ENCODE measurements around the gene DIS3L2. TPM values are rescaled to one million over a fixed set of nuclear protein-coding genes. Genes with fewer than 3 reads are reported as not detected.
A peak's percentile ranks its signal among the peaks of the same experiment; 100 is the strongest.

Gene DIS3L2
- total RNA-seq, 2 donors from 2014 or later = 55.5 to 67.2 TPM

DNA sequence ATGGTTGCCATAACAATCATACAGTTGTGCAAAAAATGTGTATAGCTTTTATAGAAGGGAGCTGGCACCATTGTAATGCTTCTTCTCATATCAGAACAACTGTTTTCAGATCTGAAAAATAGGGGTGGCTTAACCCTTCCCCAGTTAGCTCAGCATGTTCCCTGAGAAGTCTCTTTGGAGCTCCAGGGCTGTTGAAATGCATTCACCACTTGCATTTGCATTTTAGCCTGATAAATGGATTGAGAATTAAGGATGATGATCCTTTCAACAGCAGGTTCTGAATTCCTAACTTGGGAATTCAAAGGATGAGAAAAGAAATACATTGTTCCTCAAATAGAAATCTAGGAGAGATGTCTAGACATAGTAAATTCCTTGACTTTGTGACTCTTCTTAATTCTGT is 235.3 kb downstream of the DIS3L2 start:
- H3K9me3 ChIP-seq (ENCODE audit: control insufficient read depth, low read length, poor library complexity, severe bottlenecking) = peaks cover 3% of the 10 kb centered on the region
- Mint-ChIP-seq H3K4me3 (no peak overlapping the region), H3K27me3 (no peaks in the 10 kb centered on the region), H3K36me3 (ENCODE audit: low read depth) (peaks cover 11% of the 10 kb centered on the region), H3K27ac (no peak overlapping the region), H3K4me1 (peaks cover 3% of the 10 kb centered on the region)
- DNase-seq (no peak), ATAC-seq (no peak)

DNA sequence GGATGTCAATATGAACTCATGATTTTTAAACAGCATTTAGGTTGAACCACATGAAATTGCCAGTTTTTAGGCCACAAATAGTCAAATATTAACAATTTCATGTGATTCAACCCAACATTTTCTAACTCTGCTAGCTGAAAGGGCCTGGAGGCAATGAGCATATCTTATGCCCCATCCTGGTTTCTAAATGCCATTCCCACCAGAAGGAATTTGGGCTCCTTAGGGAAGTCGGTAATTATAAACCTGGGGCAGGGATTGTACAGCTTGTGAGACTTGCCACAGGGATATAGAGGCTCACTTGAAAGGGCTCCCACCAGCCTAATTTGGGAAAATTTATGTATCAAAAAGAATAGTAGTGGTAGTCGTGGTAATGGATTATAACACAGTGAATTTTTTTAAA is 238.7 kb downstream of the DIS3L2 start:
- ATAC-seq (no peak), DNase-seq (no peak)
- peaks cover 7% of the 10 kb centered on the region for H3K4me1 Mint-ChIP-seq
- H3K36me3 Mint-ChIP-seq (ENCODE audit: low read depth) = peaks cover 17% of the 10 kb centered on the region
- H3K4me3 Mint-ChIP-seq = no peak overlapping the region
- H3K9me3 ChIP-seq (ENCODE audit: control insufficient read depth, low read length, poor library complexity, severe bottlenecking) = no peaks in the 10 kb centered on the region
- H3K27me3 Mint-ChIP-seq = no peaks in the 10 kb centered on the region
- no peak overlapping the region for H3K27ac Mint-ChIP-seq

GRCh38 chr2:232203166-232203891 is 241.8 kb downstream of the DIS3L2 start:
- H3K27me3 Mint-ChIP-seq = no peaks in the 10 kb centered on the region

GRCh38 chr2:232203936-232204335 is 242.4 kb downstream of the DIS3L2 start:
- Mint-ChIP-seq H3K27ac (no peak overlapping the region), H3K4me1 (peaks cover 10% of the 10 kb centered on the region), H3K4me3 (no peak overlapping the region), H3K36me3 (ENCODE audit: low read depth) (peaks cover 13% of the 10 kb centered on the region), H3K27me3 (no peaks in the 10 kb centered on the region)
- no peak for DNase-seq
- no peak for ATAC-seq
- H3K9me3 ChIP-seq (ENCODE audit: control insufficient read depth, low read length, poor library complexity, severe bottlenecking) = no peaks in the 10 kb centered on the region

More at GRCh38 chr2:232203166-232203891, 241.8 kb downstream of the DIS3L2 start:
- Mint-ChIP-seq H3K27ac (no peak overlapping the region), H3K36me3 (ENCODE audit: low read depth) (peaks cover 17% of the 10 kb centered on the region), H3K4me3 (no peak overlapping the region), H3K4me1 (peaks cover 10% of the 10 kb centered on the region)
- ATAC-seq (no peak), DNase-seq (no peak)
- no peaks in the 10 kb centered on the region for H3K9me3 ChIP-seq (ENCODE audit: control insufficient read depth, low read length, poor library complexity, severe bottlenecking)

DNA sequence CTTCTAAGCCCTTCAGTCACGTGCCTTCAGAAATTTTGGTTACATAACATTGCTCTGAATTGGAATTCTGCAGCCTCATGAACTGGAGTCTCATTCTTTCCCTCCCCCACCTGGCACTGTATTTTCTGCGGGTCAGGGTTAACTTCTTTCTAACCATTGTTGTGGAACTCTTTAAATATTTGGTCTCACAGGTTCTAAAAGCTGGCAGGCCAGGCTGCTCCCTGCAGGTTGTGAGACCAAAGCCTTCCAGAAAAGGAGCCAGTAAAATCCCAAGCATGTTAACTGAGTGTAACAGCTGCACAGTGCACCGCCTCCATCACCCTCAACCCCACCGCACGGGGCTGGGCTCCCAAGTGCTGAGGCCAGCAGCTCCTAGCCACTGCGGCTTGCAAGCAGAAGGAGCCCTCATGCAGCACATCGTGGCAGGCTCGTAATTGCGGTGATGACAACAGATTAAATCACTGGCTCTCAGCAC is 243.0 kb downstream of the DIS3L2 start:
- ATAC-seq (no peak), DNase-seq (no peak)
- no peak overlapping the region for H3K27ac Mint-ChIP-seq
- H3K9me3 ChIP-seq (ENCODE audit: control insufficient read depth, low read length, poor library complexity, severe bottlenecking) = no peaks in the 10 kb centered on the region
- H3K4me1 Mint-ChIP-seq = peaks cover 10% of the 10 kb centered on the region
- no peak overlapping the region for H3K4me3 Mint-ChIP-seq
- H3K27me3 Mint-ChIP-seq = no peaks in the 10 kb centered on the region
- peaks cover 15% of the 10 kb centered on the region for H3K36me3 Mint-ChIP-seq (ENCODE audit: low read depth)

DNA sequence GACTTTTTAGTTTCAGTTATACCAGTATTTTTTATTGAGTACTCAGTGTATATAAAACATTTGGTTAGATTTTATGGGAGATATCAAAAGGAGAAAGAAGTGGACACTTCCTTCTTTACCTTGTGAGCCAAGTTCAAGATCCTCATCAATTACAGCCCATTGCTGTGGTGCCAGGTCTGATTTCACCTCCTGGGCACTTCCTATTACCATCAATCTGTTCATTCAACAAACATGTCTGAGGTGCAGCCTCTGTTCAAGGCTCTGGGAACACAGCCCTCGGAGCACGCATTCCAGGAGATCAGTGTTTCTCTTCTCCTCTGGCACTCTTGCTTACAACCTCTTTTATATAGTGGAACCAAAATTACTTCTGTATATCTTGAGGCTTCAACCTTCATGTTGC is 245.7 kb downstream of the DIS3L2 start:
- DNase-seq (no peak), ATAC-seq (no peak)
- Mint-ChIP-seq H3K4me1 (peaks cover 16% of the 10 kb centered on the region), H3K27me3 (no peaks in the 10 kb centered on the region), H3K27ac (no peak overlapping the region), H3K36me3 (ENCODE audit: low read depth) (peaks cover 15% of the 10 kb centered on the region), H3K4me3 (no peak overlapping the region)
- no peaks in the 10 kb centered on the region for H3K9me3 ChIP-seq (ENCODE audit: control insufficient read depth, low read length, poor library complexity, severe bottlenecking)

- no peaks in the 10 kb centered on the region for H3K9me3 ChIP-seq (ENCODE audit: control insufficient read depth, low read length, poor library complexity, severe bottlenecking)
- Mint-ChIP-seq H3K27me3 (no peaks in the 10 kb centered on the region), H3K36me3 (ENCODE audit: low read depth) (peaks cover 16% of the 10 kb centered on the region), H3K27ac (no peak overlapping the region), H3K4me3 (no peak overlapping the region), H3K4me1 (peaks cover 21% of the 10 kb centered on the region)
- ATAC-seq = no peak
- no peak for DNase-seq
Observed at GRCh38 chr2:232210306-232210705, 248.8 kb downstream of the DIS3L2 start.

DNA sequence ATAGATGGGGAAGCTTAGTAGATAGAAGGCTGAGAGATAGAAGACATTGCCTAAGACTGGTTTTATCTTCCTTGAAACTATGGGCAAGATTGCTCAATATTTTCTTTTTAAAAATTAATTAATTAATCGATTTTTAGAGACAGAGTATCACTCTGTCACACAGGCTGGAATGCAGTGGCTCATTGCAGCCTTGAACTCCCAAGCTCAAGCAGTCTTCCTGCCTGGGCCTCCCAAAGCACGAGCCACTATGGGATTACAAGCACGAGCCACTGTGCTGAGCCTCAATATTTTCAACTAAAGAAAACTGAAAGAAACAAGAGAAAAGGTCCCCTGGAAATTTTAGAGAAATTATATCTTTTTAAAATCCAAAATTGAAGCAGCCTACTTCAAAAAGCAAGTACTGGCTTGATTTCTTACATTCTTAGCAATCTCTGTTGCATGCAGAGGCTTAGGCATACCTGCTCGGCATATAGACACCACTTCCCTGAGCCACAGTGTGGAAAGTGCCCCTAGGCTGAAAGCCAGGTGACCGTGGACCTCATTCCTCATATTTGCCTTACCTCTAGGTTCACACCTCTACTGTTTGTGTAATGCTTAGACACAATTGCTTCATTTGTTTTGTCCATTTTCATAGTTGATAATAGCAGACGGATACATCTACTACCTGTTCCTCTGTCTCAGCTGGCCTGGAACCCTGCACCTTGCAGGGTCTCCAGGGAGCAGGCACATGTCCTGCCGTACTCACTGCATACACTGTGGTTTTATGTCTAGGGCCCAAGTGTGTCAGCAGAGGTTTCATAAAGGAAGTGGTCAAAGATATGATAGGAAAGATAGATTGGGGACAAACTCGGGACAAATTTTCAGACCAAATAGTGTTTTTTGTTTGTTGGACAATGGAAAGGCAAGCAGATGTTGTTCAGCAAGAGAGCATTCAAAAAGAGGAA is 250.5 kb downstream of the DIS3L2 start:
- no peak overlapping the region for H3K4me3 Mint-ChIP-seq
- H3K27me3 Mint-ChIP-seq = no peaks in the 10 kb centered on the region
- no peaks in the 10 kb centered on the region for H3K9me3 ChIP-seq (ENCODE audit: control insufficient read depth, low read length, poor library complexity, severe bottlenecking)
- peaks cover 24% of the 10 kb centered on the region for H3K36me3 Mint-ChIP-seq (ENCODE audit: low read depth)
- H3K27ac Mint-ChIP-seq = no peak overlapping the region
- no peak for DNase-seq
- H3K4me1 Mint-ChIP-seq = peaks cover 29% of the 10 kb centered on the region
- ATAC-seq = no peak

DNA sequence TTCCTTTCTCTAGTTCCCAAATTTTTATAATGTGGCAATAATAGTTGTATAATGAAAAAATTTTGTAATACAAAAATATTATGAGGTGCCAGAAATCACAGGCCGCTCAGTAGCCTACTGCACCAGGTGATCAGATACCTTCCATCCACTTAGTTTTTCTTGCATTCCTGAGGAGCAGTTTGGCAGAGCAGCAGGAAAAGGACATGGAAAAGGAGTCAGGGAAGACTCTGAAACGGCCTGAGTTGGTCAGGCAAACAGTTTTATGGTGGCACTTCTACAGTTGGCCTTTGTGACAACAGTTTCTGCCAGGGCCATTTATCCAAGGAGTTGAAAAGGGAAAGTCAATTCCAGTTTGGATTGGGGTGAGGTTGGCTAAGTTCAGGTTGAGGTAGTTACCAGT is 251.7 kb downstream of the DIS3L2 start:
- H3K27ac Mint-ChIP-seq = no peak overlapping the region
- peaks cover 27% of the 10 kb centered on the region for H3K36me3 Mint-ChIP-seq (ENCODE audit: low read depth)
- H3K9me3 ChIP-seq (ENCODE audit: control insufficient read depth, low read length, poor library complexity, severe bottlenecking) = no peaks in the 10 kb centered on the region
- DNase-seq (no peak), ATAC-seq (no peak)
- peaks cover 29% of the 10 kb centered on the region for H3K4me1 Mint-ChIP-seq
- H3K4me3 Mint-ChIP-seq = no peak overlapping the region
- H3K27me3 Mint-ChIP-seq = no peaks in the 10 kb centered on the region

DNA sequence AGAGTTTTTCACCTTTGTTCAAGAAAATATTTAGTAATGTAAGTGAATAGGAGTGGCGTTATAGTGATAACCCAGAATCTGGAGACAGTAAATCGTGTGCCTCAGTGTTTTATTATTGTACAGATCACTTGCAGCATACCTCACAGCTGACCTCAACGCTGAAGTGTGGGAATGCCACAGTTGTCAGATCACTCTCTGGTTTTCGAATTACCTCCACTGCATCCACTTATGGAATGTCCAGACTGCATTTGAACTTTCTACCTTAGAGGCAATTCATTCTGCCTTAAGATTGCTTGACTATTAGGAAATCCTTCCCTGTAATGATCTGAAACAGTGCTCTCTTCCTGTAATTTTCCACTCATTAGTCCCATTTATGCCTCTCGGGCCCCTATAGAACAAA is 252.5 kb downstream of the DIS3L2 start:
- H3K9me3 ChIP-seq (ENCODE audit: control insufficient read depth, low read length, poor library complexity, severe bottlenecking) = no peaks in the 10 kb centered on the region
- H3K27me3 Mint-ChIP-seq = no peaks in the 10 kb centered on the region
- no peak for ATAC-seq
- H3K36me3 Mint-ChIP-seq (ENCODE audit: low read depth) = peaks cover 29% of the 10 kb centered on the region
- no peak overlapping the region for H3K4me3 Mint-ChIP-seq
- DNase-seq = no peak
- H3K27ac Mint-ChIP-seq = no peak overlapping the region
- H3K4me1 Mint-ChIP-seq = peaks cover 35% of the 10 kb centered on the region

DNA sequence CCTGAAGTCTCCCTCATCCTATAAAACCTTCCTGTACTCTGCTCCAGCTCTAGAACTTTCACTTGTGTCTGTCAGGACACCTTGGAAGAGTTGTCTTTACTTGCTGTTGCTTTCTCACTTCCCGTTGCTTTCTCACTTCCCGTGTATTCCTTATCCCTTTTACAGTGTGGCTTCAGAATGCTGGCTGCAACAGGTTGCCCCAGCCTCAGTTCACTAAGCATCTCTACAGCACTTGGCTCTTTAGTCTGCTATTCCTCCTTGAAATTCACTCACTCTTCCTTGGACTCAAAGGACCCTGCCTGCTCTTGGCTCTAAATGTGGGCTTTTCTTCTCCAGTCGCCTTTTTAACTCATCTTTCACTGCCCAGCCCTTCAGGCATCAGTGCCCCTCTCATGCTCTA is 254.5 kb downstream of the DIS3L2 start:
- Mint-ChIP-seq H3K4me1 (peaks cover 39% of the 10 kb centered on the region), H3K27ac (no peak overlapping the region), H3K27me3 (no peaks in the 10 kb centered on the region), H3K4me3 (no peak overlapping the region), H3K36me3 (ENCODE audit: low read depth) (peaks cover 24% of the 10 kb centered on the region)
- H3K9me3 ChIP-seq (ENCODE audit: control insufficient read depth, low read length, poor library complexity, severe bottlenecking) = no peaks in the 10 kb centered on the region
- ATAC-seq (no peak), DNase-seq (no peak)

DNA sequence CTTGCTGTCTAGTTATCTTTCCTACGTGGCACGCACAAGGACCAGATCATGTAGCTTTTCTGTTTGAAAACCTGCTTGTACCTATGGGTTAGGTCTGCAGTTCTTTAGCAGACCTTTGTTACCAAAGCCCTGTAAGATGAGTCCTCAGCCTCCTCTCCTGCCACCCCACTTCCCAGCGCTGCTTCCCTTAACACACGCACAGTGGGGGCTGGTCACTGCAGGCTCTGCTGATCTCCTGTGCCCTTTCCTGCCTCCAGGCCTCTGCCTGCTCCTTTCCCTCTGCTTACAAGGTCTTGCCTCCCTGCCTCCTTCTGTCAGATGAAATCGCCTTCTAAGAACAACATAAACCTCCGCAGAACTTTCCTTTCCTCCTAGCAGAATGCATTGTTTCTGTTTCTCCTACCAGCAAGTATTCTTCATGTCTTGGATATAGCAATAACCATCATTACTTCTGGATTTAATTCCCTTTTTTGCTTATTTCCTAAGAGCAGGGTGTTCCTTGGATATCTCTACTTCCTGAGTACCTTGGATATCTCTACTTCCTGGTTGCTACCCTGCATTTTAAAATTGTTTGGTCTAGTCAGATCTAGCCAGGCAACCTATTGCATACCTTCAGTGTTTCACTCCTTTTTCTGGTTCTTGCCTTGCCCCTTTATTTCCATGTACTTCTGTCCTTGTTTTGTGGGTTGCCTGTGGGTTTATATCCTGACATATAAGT is 257.4 kb downstream of the DIS3L2 start:
- Mint-ChIP-seq H3K27ac (peak overlapping the region; percentile 63), H3K4me3 (no peak overlapping the region)

GRCh38 chr2:232219496-232219870 is 258.0 kb downstream of the DIS3L2 start:
- H3K4me3 Mint-ChIP-seq = no peak overlapping the region
- ATAC-seq (no peak), DNase-seq (no peak)
- no peaks in the 10 kb centered on the region for H3K9me3 ChIP-seq (ENCODE audit: control insufficient read depth, low read length, poor library complexity, severe bottlenecking)
- peaks cover 16% of the 10 kb centered on the region for H3K36me3 Mint-ChIP-seq (ENCODE audit: low read depth)
- H3K27me3 Mint-ChIP-seq = no peaks in the 10 kb centered on the region
- H3K4me1 Mint-ChIP-seq = peaks cover 25% of the 10 kb centered on the region
- H3K27ac Mint-ChIP-seq = peak overlapping the region; percentile 63

More for the DNA sequence above, 257.4 kb downstream of the DIS3L2 start:
- H3K9me3 ChIP-seq (ENCODE audit: control insufficient read depth, low read length, poor library complexity, severe bottlenecking) = no peaks in the 10 kb centered on the region
- no peak for DNase-seq
- Mint-ChIP-seq H3K36me3 (ENCODE audit: low read depth) (peaks cover 16% of the 10 kb centered on the region), H3K27me3 (no peaks in the 10 kb centered on the region), H3K4me1 (peaks cover 25% of the 10 kb centered on the region)
- no peak for ATAC-seq

Data from T-helper 17 cell (primary cell).